ENCODE results near the gene ENDOU.

DNA sequence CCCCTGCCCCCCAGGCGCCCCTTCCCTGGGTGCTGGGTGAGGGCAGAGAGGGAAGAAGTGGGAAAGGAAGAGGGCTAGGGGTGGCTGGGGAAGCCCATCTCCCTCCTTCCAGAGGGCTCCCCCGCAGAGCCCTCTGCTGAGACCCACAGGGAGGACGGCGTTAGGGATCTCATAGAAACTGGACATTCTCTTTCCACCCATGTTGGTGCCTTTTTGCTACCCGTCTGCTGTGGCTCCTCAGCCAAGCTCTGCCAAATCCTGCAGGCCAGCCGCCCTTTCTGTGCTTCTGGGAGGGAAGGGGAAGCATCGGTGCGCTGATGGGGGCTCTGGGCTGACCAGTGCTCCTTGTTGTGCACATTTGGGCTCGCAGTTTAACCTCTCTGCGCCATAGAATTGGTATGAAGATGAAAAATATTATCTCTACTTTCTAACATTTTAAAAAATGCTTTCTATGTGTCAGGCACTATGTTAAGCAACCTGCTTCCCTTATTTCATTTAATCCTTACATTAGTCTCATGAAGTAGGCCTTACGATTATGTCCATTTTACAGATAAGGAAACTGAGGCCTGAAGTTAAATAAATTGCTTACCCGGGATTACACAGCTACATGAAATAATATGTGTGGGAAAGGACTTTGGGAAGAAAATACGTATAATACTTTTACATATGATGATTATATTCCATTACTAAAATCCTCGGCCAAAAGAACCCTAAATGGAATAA, 48.7 kb upstream of the ENDOU start:
- TF ChIP-seq CTCF (conservative IDR thresholded peaks at IDR 0.05; ENCODE audit: low read length) (no peak), EZH2phosphoT487 (IDR thresholded peaks at IDR 0.05; ENCODE audit: borderline replicate concordance, low read depth, low read length) (no peak)
